ENCODE measurements around the gene TRIM39. TPM values are rescaled to one million over a fixed set of nuclear protein-coding genes. Genes with fewer than 3 reads are reported as not detected.
"Not testable (repeated sequence)": the region's sequence is repeated elsewhere in the genome, so short reads cannot be mapped to it uniquely, and the experiment has no call there.

Gene TRIM39
- 10 to 100 TPM; 18.4 to 24.1 (median 22.6) TPM for total RNA-seq

- H3K4me1 ChIP-seq = peaks cover 0 to 48% (median 17%) of the 10 kb centered on the region in 3 donors
- ATAC-seq = peak; percentile 89
- no peaks in the 10 kb centered on the region for H3K9me3 ChIP-seq
- TF ChIP-seq POLR2AphosphoS5 (IDR thresholded peaks at IDR 0.05) (peak; percentile 80), EP300 (IDR thresholded peaks at IDR 0.05) (no peak), CTCF (IDR thresholded peaks at IDR 0.05) (peak in 2 of 4 experiments; percentile 10 to 32), POLR2A (IDR thresholded peaks at IDR 0.05) (peak; percentile 88 to 92)
- H3K4me3 ChIP-seq = peak within 1 kb of the TSS; percentile 85 to 95
- 0% methylated on average over 2 of the region's 90 CpGs for WGBS, 2 donors (ENCODE audit: low coverage in 1 of 2)
- no peaks in the 10 kb centered on the region for H3K27me3 ChIP-seq
- peaks cover 0 to 27% of the 10 kb centered on the region in 2 donors for H3K36me3 ChIP-seq
- peak within 1 kb of the TSS; percentile 95 to 99 (median 98) for H3K27ac ChIP-seq
Measured at GRCh38 chr6:30326526-30327231, at the start of gene TRIM39. TSS of gene TRIM39 (plus strand) at chr6:30326927. CDS start at chr6:30329318, 2,391 bp downstream.

GRCh38 chr6:30280988-30281387, 45.7 kb upstream of the TRIM39 start:
- peaks cover 0 to 10% of the 10 kb centered on the region in 2 donors for H3K36me3 ChIP-seq
- not testable (repeated sequence) for H3K4me3 ChIP-seq, ATAC-seq, H3K4me1 ChIP-seq, H3K27ac ChIP-seq, H3K27me3 ChIP-seq
- WGBS, 2 donors (ENCODE audit: low coverage in 1 of 2) = 100% methylated on average over 1 of the region's 1 CpG
- peaks cover 2 to 82% (median 3%) of the 10 kb centered on the region in 3 donors for H3K9me3 ChIP-seq

- H3K27me3 ChIP-seq = no peaks in the 10 kb centered on the region
- H3K4me3 ChIP-seq = no peak overlapping the region
- 80 to 100% methylated on average over 1 to 2 of the region's 2 CpGs for WGBS, 2 donors (ENCODE audit: low coverage in 1 of 2)
- ATAC-seq = no peak
- H3K36me3 ChIP-seq = peaks cover 0 to 10% of the 10 kb centered on the region in 2 donors
- H3K27ac ChIP-seq = no peak overlapping the region
- TF ChIP-seq POLR2A (IDR thresholded peaks at IDR 0.05) = no peak
- no peak for TF ChIP-seq POLR2AphosphoS5 (IDR thresholded peaks at IDR 0.05)
- no peak for TF ChIP-seq CTCF (IDR thresholded peaks at IDR 0.05)
- TF ChIP-seq EP300 (IDR thresholded peaks at IDR 0.05) = no peak
- no peaks in the 10 kb centered on the region for H3K4me1 ChIP-seq
- peaks cover 2 to 88% (median 3%) of the 10 kb centered on the region in 3 donors for H3K9me3 ChIP-seq
Measured at GRCh38 chr6:30282522-30282921, 44.2 kb upstream of the TRIM39 start.

GRCh38 chr6:30283761-30284160, 43.0 kb upstream of the TRIM39 start:
- H3K4me3 ChIP-seq = no peak overlapping the region
- H3K4me1 ChIP-seq = no peaks in the 10 kb centered on the region
- no peaks in the 10 kb centered on the region for H3K27me3 ChIP-seq
- TF ChIP-seq POLR2AphosphoS5 (IDR thresholded peaks at IDR 0.05) (no peak), POLR2A (IDR thresholded peaks at IDR 0.05) (no peak), EP300 (IDR thresholded peaks at IDR 0.05) (no peak), CTCF (IDR thresholded peaks at IDR 0.05) (no peak)
- peaks cover 0 to 16% of the 10 kb centered on the region in 2 donors for H3K36me3 ChIP-seq
- WGBS, 2 donors (ENCODE audit: low coverage in 1 of 2) = no CpG with 5 or more reads among the region's 1 CpG
- ATAC-seq = no peak
- peaks cover 2 to 75% (median 3%) of the 10 kb centered on the region in 3 donors for H3K9me3 ChIP-seq
- no peak overlapping the region for H3K27ac ChIP-seq

GRCh38 chr6:30287139-30287538, 39.6 kb upstream of the TRIM39 start:
- no peaks in the 10 kb centered on the region for H3K27me3 ChIP-seq
- no peak overlapping the region for H3K4me3 ChIP-seq
- H3K4me1 ChIP-seq = no peaks in the 10 kb centered on the region
- WGBS, 2 donors (ENCODE audit: low coverage in 1 of 2) = 100% methylated on average over 1 of the region's 1 CpG; no CpG with 5 or more reads in 1 of the 2 donors
- ATAC-seq = no peak
- peaks cover 0 to 41% (median 0%) of the 10 kb centered on the region in 3 donors for H3K9me3 ChIP-seq
- H3K36me3 ChIP-seq = peaks cover 0 to 50% of the 10 kb centered on the region in 2 donors
- no peak overlapping the region for H3K27ac ChIP-seq
- TF ChIP-seq POLR2AphosphoS5 (IDR thresholded peaks at IDR 0.05) (no peak), POLR2A (IDR thresholded peaks at IDR 0.05) (no peak)

- Histone ChIP-seq H3K9me3 (no peaks in the 10 kb centered on the region), H3K4me3 (no peak overlapping the region), H3K27me3 (no peaks in the 10 kb centered on the region), H3K4me1 (no peaks in the 10 kb centered on the region), H3K27ac (no peak overlapping the region), H3K36me3 (peaks cover 0 to 54% of the 10 kb centered on the region in 2 donors)
- 100% methylated on average over 1 of the region's 2 CpGs; no CpG with 5 or more reads in 1 of the 2 donors for WGBS, 2 donors (ENCODE audit: low coverage in 1 of 2)
- no peak for TF ChIP-seq POLR2A (IDR thresholded peaks at IDR 0.05)
- no peak for TF ChIP-seq CTCF (IDR thresholded peaks at IDR 0.05)
- no peak for TF ChIP-seq EP300 (IDR thresholded peaks at IDR 0.05)
- no peak for TF ChIP-seq POLR2AphosphoS5 (IDR thresholded peaks at IDR 0.05)
- ATAC-seq = no peak
Measured at GRCh38 chr6:30295837-30296236, 30.9 kb upstream of the TRIM39 start.

Data from gastroesophageal sphincter (tissue), 4 donors.